ENCODE measurements around the gene PAH. TPM values are rescaled to one million over a fixed set of nuclear protein-coding genes. Genes with fewer than 3 reads are reported as not detected.
"Not testable (repeated sequence)": the region's sequence is repeated elsewhere in the genome, so short reads cannot be mapped to it uniquely, and the experiment has no call there.

The PAH gene
- total RNA-seq, 4 donors from 2014 or later: not detected

GRCh38 chr12:102848832-102849231 lies 68.2 kb downstream of the PAH start:
- DNase-seq: no peak
- intact Hi-C loops (cut with DNase I): no loop called here
- Histone ChIP-seq H3K27me3 (peaks cover 0 to 10% (median 0%) of the 10 kb centered on the region in 4 donors), H3K36me3 (no peaks in the 10 kb centered on the region), H3K27ac (no peak overlapping the region), H3K9me3 (no peaks in the 10 kb centered on the region), H3K4me1 (no peaks in the 10 kb centered on the region), H3K4me3 (no peak overlapping the region)
- WGBS, 2 donors: 84 to 87% methylated on average over 3 of the region's 3 CpGs
- TF ChIP-seq POLR2A (IDR thresholded peaks at IDR 0.05) (no peak), CTCF (IDR thresholded peaks at IDR 0.05) (no peak)

GRCh38 chr12:102847131-102847530 lies 69.9 kb downstream of the PAH start:
- intact Hi-C loops (cut with DNase I): no loop called here
- 54 to 62% methylated on average over 2 of the region's 2 CpGs for WGBS, 2 donors
- no peak overlapping the region for H3K4me3 ChIP-seq
- no peak overlapping the region for H3K27ac ChIP-seq
- H3K9me3 ChIP-seq: no peaks in the 10 kb centered on the region
- H3K27me3 ChIP-seq: peaks cover 0 to 4% (median 0%) of the 10 kb centered on the region in 4 donors
- no peaks in the 10 kb centered on the region for H3K4me1 ChIP-seq
- no peak for TF ChIP-seq CTCF (IDR thresholded peaks at IDR 0.05)
- TF ChIP-seq POLR2A (IDR thresholded peaks at IDR 0.05): no peak
- no peak for DNase-seq
- no peaks in the 10 kb centered on the region for H3K36me3 ChIP-seq

GRCh38 chr12:102833687-102834441 lies 83.2 kb downstream of the PAH start:
- Histone ChIP-seq H3K4me1 (no peaks in the 10 kb centered on the region), H3K9me3 (no peaks in the 10 kb centered on the region), H3K36me3 (no peaks in the 10 kb centered on the region), H3K27ac (no peak overlapping the region), H3K27me3 (no peaks in the 10 kb centered on the region), H3K4me3 (no peak overlapping the region)
- intact Hi-C loops (cut with DNase I): no loop called here
- TF ChIP-seq POLR2A (IDR thresholded peaks at IDR 0.05) (no peak), CTCF (IDR thresholded peaks at IDR 0.05) (no peak)
- no peak for DNase-seq
- 66 to 72% methylated on average over 9 to 10 of the region's 10 CpGs for WGBS, 2 donors

- H3K9me3 ChIP-seq; H3K4me1 ChIP-seq; H3K4me3 ChIP-seq; H3K36me3 ChIP-seq; H3K27ac ChIP-seq; intact Hi-C loops (cut with DNase I); H3K27me3 ChIP-seq; DNase-seq: not testable (repeated sequence)
- 71 to 90% methylated on average over 5 to 23 of the region's 24 CpGs for WGBS, 2 donors
Observed at GRCh38 chr12:102832826-102833225, 84.2 kb downstream of the PAH start.

- no peaks in the 10 kb centered on the region for H3K36me3 ChIP-seq
- no peak for TF ChIP-seq CTCF (IDR thresholded peaks at IDR 0.05)
- no peak for TF ChIP-seq POLR2A (IDR thresholded peaks at IDR 0.05)
- intact Hi-C loops (cut with DNase I): no loop called here
- no peak overlapping the region for H3K4me3 ChIP-seq
- no peaks in the 10 kb centered on the region for H3K9me3 ChIP-seq
- H3K27me3 ChIP-seq: peaks cover 0 to 38% (median 0%) of the 10 kb centered on the region in 4 donors
- H3K4me1 ChIP-seq: no peaks in the 10 kb centered on the region
- H3K27ac ChIP-seq: no peak overlapping the region
- WGBS, 2 donors: 8 to 21% methylated on average over 15 to 27 of the region's 36 CpGs
- DNase-seq: no peak
Observed at GRCh38 chr12:102824218-102824835, 92.7 kb downstream of the PAH start.
